ENCODE measurements around the gene BRI3BP.
"Not testable (repeated sequence)": the region's sequence is repeated elsewhere in the genome, so short reads cannot be mapped to it uniquely, and the experiment has no call there.

The BRI3BP gene

GRCh38 chr12:125055591-125055990, 62.1 kb downstream of the BRI3BP start:
- no peaks in the 10 kb centered on the region for H3K27me3 ChIP-seq (replicated peaks; ENCODE audit: control insufficient read depth, insufficient read depth, low read length)
- TF ChIP-seq CTCF (IDR thresholded peaks at IDR 0.05; ENCODE audit: insufficient read depth, low read length, poor library complexity, severe bottlenecking): no peak
- no peaks in the 10 kb centered on the region for H3K36me3 ChIP-seq (ENCODE audit: control insufficient read depth, insufficient read depth, low read length)
- no peak overlapping the region for H3K4me3 ChIP-seq (replicated peaks; ENCODE audit: low read depth, low read length)
- DNase-seq (ENCODE audit: extremely low read depth, insufficient read length): no peak

GRCh38 chr12:125056306-125056705, 62.9 kb downstream of the BRI3BP start:
- no peaks in the 10 kb centered on the region for H3K36me3 ChIP-seq (ENCODE audit: control insufficient read depth, insufficient read depth, low read length)

GRCh38 chr12:125057708-125058107, 64.3 kb downstream of the BRI3BP start:
- no peak for TF ChIP-seq CTCF (IDR thresholded peaks at IDR 0.05; ENCODE audit: insufficient read depth, low read length, poor library complexity, severe bottlenecking)
- H3K4me3 ChIP-seq (replicated peaks; ENCODE audit: low read depth, low read length): no peak overlapping the region
- DNase-seq (ENCODE audit: extremely low read depth, insufficient read length): no peak

More at GRCh38 chr12:125056306-125056705, 62.9 kb downstream of the BRI3BP start:
- Histone ChIP-seq H3K27me3 (replicated peaks; ENCODE audit: control insufficient read depth, insufficient read depth, low read length) (no peaks in the 10 kb centered on the region), H3K4me3 (replicated peaks; ENCODE audit: low read depth, low read length) (no peak overlapping the region)
- DNase-seq (ENCODE audit: extremely low read depth, insufficient read length): no peak
- TF ChIP-seq CTCF (IDR thresholded peaks at IDR 0.05; ENCODE audit: insufficient read depth, low read length, poor library complexity, severe bottlenecking): no peak

GRCh38 chr12:125061229-125061628, 67.8 kb downstream of the BRI3BP start:
- no peak for TF ChIP-seq CTCF (IDR thresholded peaks at IDR 0.05; ENCODE audit: insufficient read depth, low read length, poor library complexity, severe bottlenecking)
- no peak for DNase-seq (ENCODE audit: extremely low read depth, insufficient read length)
- Histone ChIP-seq H3K4me3 (replicated peaks; ENCODE audit: low read depth, low read length) (no peak overlapping the region), H3K27me3 (replicated peaks; ENCODE audit: control insufficient read depth, insufficient read depth, low read length) (no peaks in the 10 kb centered on the region), H3K36me3 (ENCODE audit: control insufficient read depth, insufficient read depth, low read length) (no peaks in the 10 kb centered on the region)

More at GRCh38 chr12:125057708-125058107, 64.3 kb downstream of the BRI3BP start:
- Histone ChIP-seq H3K27me3 (replicated peaks; ENCODE audit: control insufficient read depth, insufficient read depth, low read length) (no peaks in the 10 kb centered on the region), H3K36me3 (ENCODE audit: control insufficient read depth, insufficient read depth, low read length) (no peaks in the 10 kb centered on the region)

- H3K36me3 ChIP-seq (ENCODE audit: control insufficient read depth, insufficient read depth, low read length); H3K27me3 ChIP-seq (replicated peaks; ENCODE audit: control insufficient read depth, insufficient read depth, low read length); DNase-seq (ENCODE audit: extremely low read depth, insufficient read length); H3K4me3 ChIP-seq (replicated peaks; ENCODE audit: low read depth, low read length): not testable (repeated sequence)
Measured at GRCh38 chr12:125063522-125063921, 70.1 kb downstream of the BRI3BP start.

GRCh38 chr12:125064492-125064891, 71.0 kb downstream of the BRI3BP start:
- DNase-seq (ENCODE audit: extremely low read depth, insufficient read length): no peak
- TF ChIP-seq CTCF (IDR thresholded peaks at IDR 0.05; ENCODE audit: insufficient read depth, low read length, poor library complexity, severe bottlenecking): no peak
- peaks cover 2% of the 10 kb centered on the region for H3K36me3 ChIP-seq (ENCODE audit: control insufficient read depth, insufficient read depth, low read length)
- no peaks in the 10 kb centered on the region for H3K27me3 ChIP-seq (replicated peaks; ENCODE audit: control insufficient read depth, insufficient read depth, low read length)
- H3K4me3 ChIP-seq (replicated peaks; ENCODE audit: low read depth, low read length): peak overlapping the region; percentile 94
